Stimulated activated memory B cell treated with anti-CD40 and anti-IgM and Interleukin-4, amounts not matched to agents 10 μg/mL and 1 μg/mL and 100 μg/mL, for 72 hours (primary cell): ENCODE data around the gene SYCN.

Experiments used
- ATAC-seq: fragments of 150-1000 bp; cut with Tn5 transposase; 2 replicates; pipeline ENCODE4 v1.10.0; 2021
- H3K27ac Mint-ChIP-seq: one replicate; pipeline ENCODE4 v1.8.0; 2022; ENCODE audit warnings: mild to moderate bottlenecking, mixed read lengths
- H3K27me3 Mint-ChIP-seq: one replicate; pipeline ENCODE4 v1.8.0; 2022; ENCODE audit warnings: mixed read lengths
- H3K36me3 Mint-ChIP-seq: one replicate; pipeline ENCODE4 v1.8.0; 2022; ENCODE audit warnings: mixed read lengths
- H3K4me1 Mint-ChIP-seq: one replicate; pipeline ENCODE4 v1.8.0; 2022; ENCODE audit warnings: mixed read lengths
- H3K4me3 Mint-ChIP-seq: one replicate; pipeline ENCODE4 v1.8.0; 2022; ENCODE audit warnings: mild to moderate bottlenecking, moderate library complexity, mixed read lengths
- H3K9me3 Mint-ChIP-seq: one replicate; pipeline ENCODE4 v1.8.0; 2022; ENCODE audit warnings: mixed read lengths

The SYCN gene

DNA sequence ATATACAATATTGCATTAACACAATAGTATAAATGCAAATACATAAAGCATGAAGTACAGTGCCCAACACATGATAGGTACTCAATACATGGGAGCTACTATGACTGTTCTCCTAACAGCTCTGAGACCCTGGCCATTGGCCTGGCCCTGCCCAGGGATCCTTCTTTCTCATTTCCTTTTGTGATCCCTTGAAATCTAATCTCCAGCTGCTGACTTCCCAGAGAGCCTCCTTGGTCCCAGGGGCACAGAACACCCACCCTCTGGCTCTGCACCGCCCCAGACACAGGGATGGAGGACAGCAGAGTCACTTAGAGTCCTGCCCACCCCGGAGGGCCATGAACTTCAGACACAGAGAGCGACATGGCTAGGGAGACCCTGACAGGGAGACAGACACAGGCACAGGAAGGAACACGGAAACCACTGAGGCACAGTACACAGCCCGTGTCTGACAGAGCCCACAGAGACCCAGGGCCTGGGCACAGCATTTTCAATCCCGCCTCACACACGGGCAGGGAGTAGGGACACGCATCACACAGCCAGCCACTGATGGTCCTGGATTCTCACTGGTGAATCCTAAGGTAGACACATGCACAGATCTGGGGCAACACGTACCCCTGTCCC lies 4.2 kb upstream of the SYCN start:
- Mint-ChIP-seq H3K9me3 (no peaks in the 10 kb centered on the region), H3K4me1 (no peaks in the 10 kb centered on the region), H3K27ac (no peak overlapping the region), H3K36me3 (no peaks in the 10 kb centered on the region), H3K4me3 (no peak overlapping the region), H3K27me3 (peaks cover 34% of the 10 kb centered on the region)
- no peak for ATAC-seq

DNA sequence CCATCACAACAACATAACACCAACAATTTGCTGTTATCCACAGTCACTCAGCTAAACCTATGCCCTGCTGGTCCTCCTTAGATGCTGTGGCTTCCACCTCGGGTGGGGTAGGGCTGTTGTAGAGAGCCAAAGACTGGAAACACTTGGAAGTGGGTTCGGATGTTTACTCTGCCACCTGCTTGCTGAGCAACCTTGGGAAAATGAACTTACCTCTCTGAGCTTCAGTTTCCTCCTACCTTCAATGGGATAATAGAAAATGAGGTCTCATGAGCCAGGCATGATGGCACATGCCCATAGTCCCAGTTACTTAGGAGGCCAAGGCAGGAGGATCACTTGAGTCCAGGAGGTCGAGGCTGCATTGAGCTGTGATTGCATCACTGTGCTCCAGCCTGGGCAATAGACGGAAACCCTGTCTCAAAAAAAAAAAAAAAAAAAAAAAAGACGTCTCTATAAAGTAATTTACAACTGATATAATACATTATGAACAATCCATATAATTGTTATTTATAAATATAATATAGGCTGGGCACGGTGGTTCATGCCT lies 3.3 kb upstream of the SYCN start:
- peaks cover 43% of the 10 kb centered on the region for H3K27me3 Mint-ChIP-seq
- H3K4me3 Mint-ChIP-seq = no peak overlapping the region
- no peaks in the 10 kb centered on the region for H3K36me3 Mint-ChIP-seq
- no peak for ATAC-seq
- no peaks in the 10 kb centered on the region for H3K4me1 Mint-ChIP-seq
- no peak overlapping the region for H3K27ac Mint-ChIP-seq
- H3K9me3 Mint-ChIP-seq = no peaks in the 10 kb centered on the region

DNA sequence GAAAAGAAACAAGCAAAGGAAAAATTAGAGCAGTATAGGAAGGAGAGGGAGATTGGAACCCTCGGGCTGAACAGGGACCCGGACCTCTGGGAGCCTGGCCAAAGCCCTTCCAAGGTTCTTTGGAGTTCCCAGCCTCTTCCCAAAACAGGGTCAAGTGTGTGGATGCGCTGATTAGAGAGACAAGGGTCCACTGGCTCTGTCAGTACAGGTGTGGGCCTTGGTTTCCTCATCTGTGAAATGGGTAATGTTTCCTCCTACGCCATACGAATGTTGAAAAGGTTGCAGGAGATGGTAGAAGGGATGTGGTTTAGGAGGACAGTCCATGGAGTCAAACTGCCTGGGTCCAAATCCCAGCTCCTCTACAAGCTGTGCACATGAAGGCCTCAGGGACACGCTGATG lies 2.1 kb upstream of the SYCN start:
- H3K27ac Mint-ChIP-seq = no peak overlapping the region
- no peaks in the 10 kb centered on the region for H3K9me3 Mint-ChIP-seq
- no peak for ATAC-seq
- H3K27me3 Mint-ChIP-seq = peaks cover 54% of the 10 kb centered on the region
- H3K4me3 Mint-ChIP-seq = no peak overlapping the region
- H3K36me3 Mint-ChIP-seq = no peaks in the 10 kb centered on the region
- H3K4me1 Mint-ChIP-seq = no peaks in the 10 kb centered on the region

DNA sequence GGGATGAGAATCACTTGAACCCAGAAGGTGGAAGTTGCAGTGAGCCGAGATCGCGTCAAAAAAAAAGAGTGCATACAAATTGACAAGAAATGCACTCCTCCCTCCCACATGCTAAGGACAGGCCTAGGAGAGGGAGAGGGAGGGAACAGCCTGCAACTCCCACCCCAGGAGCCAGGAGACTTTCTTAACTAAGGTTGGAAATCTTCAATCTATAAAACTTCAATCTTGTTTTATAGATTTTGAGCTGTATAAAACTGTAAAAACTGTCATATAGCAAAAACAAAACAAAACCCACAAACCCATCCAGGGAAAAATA lies 1.3 kb upstream of the SYCN start:
- Mint-ChIP-seq H3K4me1 (no peaks in the 10 kb centered on the region), H3K36me3 (no peaks in the 10 kb centered on the region), H3K9me3 (no peaks in the 10 kb centered on the region), H3K27ac (no peak overlapping the region), H3K4me3 (no peak overlapping the region), H3K27me3 (peaks cover 61% of the 10 kb centered on the region)
- no peak for ATAC-seq

DNA sequence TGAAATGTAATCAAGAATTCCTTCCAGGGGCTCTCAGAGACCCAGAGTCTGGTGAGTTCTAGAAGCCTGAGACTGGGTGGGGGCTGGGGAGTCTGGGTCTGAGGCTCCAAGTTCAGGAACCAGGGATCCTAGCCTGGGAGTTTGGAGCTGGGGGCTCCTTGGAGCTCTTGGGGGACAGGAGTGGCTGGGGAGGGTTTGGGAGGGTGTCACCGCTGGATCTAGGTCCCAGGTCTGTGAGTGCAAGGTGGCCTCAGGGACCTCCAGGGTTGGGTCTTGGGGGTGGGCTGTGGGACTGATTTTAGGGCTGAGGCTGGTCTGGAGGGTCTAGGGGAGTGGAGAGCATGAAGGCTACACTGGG lies 1.1 kb downstream of the SYCN start:
- no peaks in the 10 kb centered on the region for H3K36me3 Mint-ChIP-seq
- ATAC-seq = no peak
- H3K4me3 Mint-ChIP-seq = no peak overlapping the region
- H3K4me1 Mint-ChIP-seq = peaks cover under 1% of the 10 kb centered on the region
- H3K27ac Mint-ChIP-seq = no peak overlapping the region
- H3K27me3 Mint-ChIP-seq = peaks cover 85% of the 10 kb centered on the region
- no peaks in the 10 kb centered on the region for H3K9me3 Mint-ChIP-seq

DNA sequence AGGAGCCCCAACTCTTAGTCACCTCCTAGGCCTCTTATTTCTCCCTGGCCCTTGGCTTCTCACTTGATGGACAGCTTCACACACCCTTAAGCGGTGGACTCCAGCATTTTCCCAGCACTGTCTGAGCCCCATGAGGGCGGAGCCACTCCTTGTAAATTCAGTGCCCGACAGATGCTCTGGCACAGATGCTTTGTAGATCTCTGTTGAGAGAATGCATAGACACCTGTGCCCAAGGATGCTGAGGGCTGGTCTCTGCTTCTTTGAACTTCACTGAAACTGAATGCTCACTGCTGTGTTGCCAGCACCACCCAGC lies 3.3 kb downstream of the SYCN start:
- ATAC-seq = no peak

DNA sequence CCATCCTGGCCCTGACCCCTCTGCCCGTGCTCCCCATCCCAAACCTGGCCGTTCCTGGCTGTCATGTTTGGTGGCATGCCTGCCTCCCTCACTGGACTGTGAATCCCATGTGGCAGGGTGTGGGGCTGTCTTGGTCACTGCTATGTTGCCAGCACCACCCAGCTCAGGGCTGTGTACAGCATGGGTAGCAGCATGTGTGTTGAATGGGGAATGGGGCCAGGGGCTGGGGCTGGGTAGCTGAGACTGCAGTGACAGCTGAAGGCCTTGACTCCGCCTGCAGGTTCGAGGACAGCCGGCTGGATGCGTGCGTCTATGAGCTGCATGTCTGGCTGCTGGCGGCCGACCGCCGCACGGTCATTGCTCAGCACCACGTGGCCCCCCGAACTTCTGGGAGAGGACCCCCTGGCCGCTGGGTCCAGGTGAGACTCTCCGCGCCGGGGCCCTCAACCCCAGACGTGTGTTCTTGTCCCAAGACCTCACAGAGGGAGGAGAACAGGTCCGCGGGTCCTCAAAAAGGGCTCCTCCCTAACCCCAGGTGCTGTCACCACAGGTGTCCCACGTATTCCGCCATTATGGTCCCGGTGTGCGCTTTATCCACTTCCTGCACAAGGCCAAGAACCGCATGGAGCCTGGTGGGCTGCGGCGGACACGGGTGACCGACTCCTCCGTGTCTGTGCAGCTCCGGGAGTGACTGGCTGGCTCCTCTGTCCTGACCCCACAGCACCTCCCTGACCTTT lies 3.8 kb downstream of the SYCN start:
- Mint-ChIP-seq H3K27me3 (peaks cover 96% of the 10 kb centered on the region), H3K4me3 (no peak overlapping the region), H3K36me3 (no peaks in the 10 kb centered on the region), H3K27ac (no peak overlapping the region), H3K9me3 (no peaks in the 10 kb centered on the region), H3K4me1 (peaks cover 23% of the 10 kb centered on the region)
- no peak for ATAC-seq

More for the DNA sequence above, 3.3 kb downstream of the SYCN start:
- no peak overlapping the region for H3K27ac Mint-ChIP-seq
- no peak overlapping the region for H3K4me3 Mint-ChIP-seq
- H3K27me3 Mint-ChIP-seq = peaks cover 96% of the 10 kb centered on the region
- H3K9me3 Mint-ChIP-seq = no peaks in the 10 kb centered on the region
- peaks cover 18% of the 10 kb centered on the region for H3K4me1 Mint-ChIP-seq
- H3K36me3 Mint-ChIP-seq = no peaks in the 10 kb centered on the region

DNA sequence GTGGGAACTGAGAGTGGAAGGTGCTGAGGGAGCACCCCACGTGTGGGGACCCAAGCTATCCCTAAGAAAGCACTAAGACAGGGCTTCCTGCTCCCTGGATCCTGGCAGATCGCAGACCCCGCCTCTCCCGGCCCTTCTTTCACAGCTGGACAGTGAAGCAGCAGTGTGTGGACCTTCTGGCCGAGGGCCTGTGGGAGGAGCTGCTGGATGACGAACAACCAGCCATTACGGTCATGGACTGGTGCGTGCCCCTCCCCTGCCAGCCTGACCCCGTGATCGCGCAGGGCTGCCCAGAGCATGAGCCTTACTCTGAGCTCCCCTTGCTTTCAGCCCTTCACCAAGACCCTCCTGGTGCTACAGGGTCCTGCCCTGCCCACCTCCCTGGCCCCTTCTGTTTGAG lies 5.0 kb downstream of the SYCN start:
- no peak overlapping the region for H3K4me3 Mint-ChIP-seq
- H3K36me3 Mint-ChIP-seq = no peaks in the 10 kb centered on the region
- peaks cover 26% of the 10 kb centered on the region for H3K4me1 Mint-ChIP-seq
- H3K27me3 Mint-ChIP-seq = peaks cover 92% of the 10 kb centered on the region
- no peak for ATAC-seq
- H3K27ac Mint-ChIP-seq = no peak overlapping the region
- H3K9me3 Mint-ChIP-seq = no peaks in the 10 kb centered on the region

DNA sequence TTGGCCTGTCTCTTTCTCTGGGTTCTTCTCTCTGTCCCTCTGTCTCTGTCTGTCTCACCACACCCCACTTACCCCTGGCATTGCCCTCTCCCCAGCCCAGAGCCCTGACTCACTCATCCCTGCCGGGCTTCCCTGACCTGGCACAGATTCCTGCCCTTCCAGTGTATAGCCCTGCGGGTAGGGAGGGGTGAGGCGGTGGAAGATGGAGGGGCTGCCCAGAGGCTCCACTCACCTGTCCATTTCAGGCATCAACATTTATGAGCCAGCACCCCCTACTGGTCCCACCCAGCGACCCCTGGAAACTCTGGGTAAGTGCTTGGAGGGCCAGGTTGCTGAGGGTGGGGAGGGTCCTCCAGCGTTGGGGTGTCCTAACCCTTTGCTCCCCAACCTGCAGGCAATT lies 6.3 kb downstream of the SYCN start:
- Mint-ChIP-seq H3K36me3 (no peaks in the 10 kb centered on the region), H3K9me3 (no peaks in the 10 kb centered on the region), H3K4me3 (no peak overlapping the region), H3K27ac (no peak overlapping the region), H3K4me1 (peaks cover 26% of the 10 kb centered on the region), H3K27me3 (peaks cover 92% of the 10 kb centered on the region)
- no peak for ATAC-seq

DNA sequence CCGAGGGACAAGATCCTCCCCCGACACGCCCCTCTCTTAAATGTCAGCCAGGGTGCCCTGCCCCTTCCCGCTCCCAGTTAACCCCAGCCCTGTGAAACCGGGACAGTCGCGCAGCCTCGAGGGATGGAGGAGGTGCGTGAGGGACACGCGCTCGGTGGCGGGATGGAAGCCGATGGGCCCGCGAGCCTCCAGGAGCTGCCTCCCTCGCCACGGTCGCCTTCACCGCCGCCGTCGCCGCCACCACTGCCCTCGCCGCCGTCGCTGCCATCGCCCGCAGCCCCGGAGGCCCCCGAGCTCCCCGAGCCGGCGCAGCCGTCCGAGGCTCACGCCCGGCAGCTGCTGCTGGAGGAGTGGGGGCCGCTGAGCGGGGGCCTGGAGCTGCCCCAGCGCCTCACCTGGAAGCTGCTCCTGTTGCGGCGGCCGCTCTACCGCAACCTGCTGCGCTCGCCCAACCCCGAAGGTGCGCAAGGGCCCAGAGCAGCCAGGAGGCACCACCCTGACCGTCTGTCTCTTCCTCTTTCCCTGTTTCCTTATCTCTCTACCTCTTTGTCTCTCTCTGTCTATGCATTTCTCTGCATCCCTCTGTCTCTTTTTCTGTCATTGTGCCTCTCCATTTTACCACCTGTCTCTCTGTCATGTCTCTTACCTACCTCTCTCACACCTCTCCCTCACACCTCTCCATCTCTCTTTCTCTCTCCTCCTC lies 7.1 kb downstream of the SYCN start, which contains the start of gene NCCRP1:
Gene NCCRP1 (plus strand): TSS at position 105 of the 703 bp plus-strand sequence. CDS start 19 bp downstream, at position 124.
- H3K27ac Mint-ChIP-seq = no peak within 1 kb of the TSS
- peak; percentile 40 for ATAC-seq
- no peaks in the 10 kb centered on the region for H3K36me3 Mint-ChIP-seq
- H3K9me3 Mint-ChIP-seq = no peaks in the 10 kb centered on the region
- H3K27me3 Mint-ChIP-seq = peaks cover 93% of the 10 kb centered on the region
- peak within 1 kb of the TSS; percentile 22 for H3K4me3 Mint-ChIP-seq
- H3K4me1 Mint-ChIP-seq = peaks cover 26% of the 10 kb centered on the region

DNA sequence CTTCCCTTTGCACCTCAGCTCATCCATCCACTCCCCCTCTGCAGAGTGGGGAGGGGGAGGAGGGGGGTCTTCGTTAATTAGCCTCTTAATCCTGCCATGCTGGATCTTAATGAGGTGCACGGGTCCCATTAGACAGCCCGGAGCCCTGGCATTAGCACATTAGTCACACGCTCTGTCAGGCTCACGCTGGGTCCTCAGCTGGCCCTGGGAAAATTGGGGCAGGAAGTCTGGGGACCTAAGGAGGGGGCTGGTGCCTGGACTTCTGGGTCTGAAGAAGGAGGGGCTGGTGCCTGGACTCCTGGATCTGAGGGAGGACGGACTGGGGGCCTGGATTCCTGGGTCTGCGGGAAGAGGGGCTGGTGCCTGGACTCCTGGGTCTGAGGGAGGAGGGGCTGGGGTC lies 7.7 kb downstream of the SYCN start:
- peaks cover 93% of the 10 kb centered on the region for H3K27me3 Mint-ChIP-seq

DNA sequence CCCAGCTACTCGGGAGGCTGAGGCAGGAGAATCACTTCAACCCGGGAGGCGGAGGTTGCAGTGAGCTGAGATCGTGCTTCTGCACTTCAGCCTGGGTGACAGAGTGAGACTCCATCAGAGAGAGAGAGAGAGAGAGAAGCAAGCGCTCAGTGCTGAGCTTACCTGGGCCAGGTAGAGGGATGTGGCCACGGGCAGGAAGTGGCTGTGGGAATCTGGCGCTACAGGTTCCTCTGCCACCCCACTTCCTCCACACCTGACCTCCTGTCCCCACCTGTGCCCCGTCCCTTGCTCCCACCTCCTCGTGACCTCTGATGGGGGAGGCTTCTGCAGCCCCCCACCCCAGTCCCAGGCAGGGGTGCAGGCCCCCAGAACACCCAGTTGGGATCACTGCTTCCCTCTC lies 8.3 kb downstream of the SYCN start:
- H3K36me3 Mint-ChIP-seq = no peaks in the 10 kb centered on the region
- H3K27me3 Mint-ChIP-seq = peaks cover 93% of the 10 kb centered on the region
- H3K4me1 Mint-ChIP-seq = peaks cover 26% of the 10 kb centered on the region
- no peak overlapping the region for H3K27ac Mint-ChIP-seq
- no peak overlapping the region for H3K4me3 Mint-ChIP-seq
- no peaks in the 10 kb centered on the region for H3K9me3 Mint-ChIP-seq
- ATAC-seq = peak; percentile 4

More for the DNA sequence above, 7.7 kb downstream of the SYCN start:
- Mint-ChIP-seq H3K36me3 (no peaks in the 10 kb centered on the region), H3K4me3 (no peak overlapping the region), H3K27ac (no peak overlapping the region), H3K4me1 (peaks cover 26% of the 10 kb centered on the region), H3K9me3 (no peaks in the 10 kb centered on the region)
- ATAC-seq = no peak

DNA sequence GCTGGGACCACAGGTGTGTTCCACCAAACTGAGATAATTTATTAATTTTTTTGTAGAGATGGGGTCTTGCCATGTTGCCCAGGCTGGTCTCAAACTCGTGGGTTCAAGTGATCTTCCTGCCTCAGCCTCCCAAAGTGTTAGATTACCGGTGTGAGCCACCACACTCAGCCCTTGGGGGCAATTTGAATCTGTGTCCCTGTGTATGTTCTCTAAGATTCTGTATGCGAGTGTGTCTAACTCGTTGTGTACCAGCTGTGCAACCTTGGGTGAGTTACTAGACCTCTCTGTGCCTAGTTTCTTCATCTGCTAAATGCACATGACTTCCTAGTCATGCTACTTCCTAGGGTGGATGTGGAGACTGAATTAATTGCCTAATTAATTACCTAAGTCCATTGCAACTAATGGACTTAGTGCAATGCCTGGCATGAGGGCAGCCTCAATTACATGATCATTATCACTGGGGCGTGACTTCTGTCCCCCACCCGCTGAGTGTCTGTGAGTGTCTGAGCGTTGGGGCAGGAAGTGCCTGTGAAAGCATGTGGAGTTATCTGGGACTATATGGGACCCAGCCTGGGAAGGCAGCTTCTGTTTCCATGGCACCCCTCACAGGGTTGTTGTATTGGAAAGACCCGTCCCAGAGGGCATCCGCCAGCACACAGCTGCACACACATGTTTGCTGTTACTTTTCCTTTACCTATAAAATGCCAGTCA lies 9.1 kb downstream of the SYCN start:
- Mint-ChIP-seq H3K27ac (no peak overlapping the region), H3K27me3 (peaks cover 90% of the 10 kb centered on the region), H3K4me3 (no peak overlapping the region), H3K4me1 (peaks cover 26% of the 10 kb centered on the region), H3K36me3 (no peaks in the 10 kb centered on the region), H3K9me3 (no peaks in the 10 kb centered on the region)
- ATAC-seq = no peak

DNA sequence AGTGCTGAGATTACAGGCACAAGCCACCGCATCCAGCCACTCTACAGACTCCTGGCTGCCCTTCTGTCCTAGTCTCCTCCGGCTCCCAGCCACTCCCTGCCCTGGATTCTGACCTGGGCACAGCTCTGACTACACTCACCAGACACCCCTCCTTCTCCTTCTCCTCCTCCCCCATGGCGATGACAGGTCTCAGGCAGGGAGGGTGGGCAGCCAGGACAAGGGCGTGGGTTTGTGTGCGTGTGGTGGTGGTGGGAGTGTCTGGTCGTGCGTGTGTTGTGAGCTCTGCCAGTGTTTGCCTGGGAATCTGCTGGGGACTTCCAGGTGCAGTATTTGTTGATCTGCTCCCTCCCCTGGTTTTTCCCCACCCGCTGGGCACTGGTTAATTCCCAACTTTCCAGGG lies 10.3 kb downstream of the SYCN start:
- H3K27ac Mint-ChIP-seq = no peak overlapping the region
- no peaks in the 10 kb centered on the region for H3K36me3 Mint-ChIP-seq
- no peaks in the 10 kb centered on the region for H3K9me3 Mint-ChIP-seq
- no peak overlapping the region for H3K4me3 Mint-ChIP-seq
- H3K27me3 Mint-ChIP-seq = peaks cover 84% of the 10 kb centered on the region
- no peak for ATAC-seq
- peaks cover 26% of the 10 kb centered on the region for H3K4me1 Mint-ChIP-seq

DNA sequence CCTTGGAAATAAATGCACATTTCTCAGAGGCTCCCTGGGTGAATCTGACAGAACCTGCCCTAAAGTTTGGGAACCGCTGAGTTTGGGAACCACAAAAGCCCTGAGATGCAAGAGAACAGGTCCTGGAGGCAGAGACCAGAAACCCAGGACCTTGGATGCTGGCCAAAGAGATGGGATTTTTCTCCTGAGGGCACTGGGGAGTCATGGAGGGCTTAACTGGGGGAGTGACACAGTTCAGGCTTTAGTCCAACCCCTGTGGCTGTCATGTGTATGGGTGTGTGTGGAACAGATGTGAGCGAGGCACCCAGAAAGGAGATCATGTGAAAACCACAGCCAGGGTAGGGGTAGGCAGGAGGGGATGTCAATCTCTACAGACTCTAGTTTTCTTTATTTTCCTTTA lies 11.2 kb downstream of the SYCN start:
- Mint-ChIP-seq H3K36me3 (no peaks in the 10 kb centered on the region), H3K4me3 (no peak overlapping the region), H3K9me3 (no peaks in the 10 kb centered on the region), H3K4me1 (peaks cover 24% of the 10 kb centered on the region), H3K27me3 (peaks cover 84% of the 10 kb centered on the region), H3K27ac (no peak overlapping the region)
- no peak for ATAC-seq
